ENCODE measurements around the gene HENMT1. TPM values are rescaled to one million over a fixed set of nuclear protein-coding genes. Genes with fewer than 3 reads are reported as not detected.

Gene HENMT1
- polyA plus RNA-seq, 1 of the 3 experiments (the other 2 are of a cell fraction) = 0.03 TPM

DNA sequence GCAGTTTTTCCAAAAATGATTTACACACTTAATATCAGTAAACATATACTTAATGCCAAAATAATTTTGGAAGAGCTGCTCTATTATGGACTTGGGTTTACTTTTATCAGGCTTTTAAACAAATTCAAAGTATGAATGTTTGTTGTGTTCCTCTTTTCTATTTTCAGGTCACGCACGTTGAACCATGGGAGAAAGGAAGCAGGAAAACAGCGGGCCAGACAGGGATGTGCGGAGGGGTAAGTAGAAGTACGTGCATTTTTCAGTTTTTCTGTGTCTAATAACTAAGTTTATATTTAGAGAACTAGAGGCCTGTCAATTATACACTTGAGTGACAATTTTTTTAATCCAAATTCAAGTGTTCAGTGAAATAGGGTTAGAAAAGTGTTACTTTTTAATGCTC, 34.6 kb upstream of the HENMT1 start:
- H3K4me1 ChIP-seq (ENCODE audit: control insufficient read depth in 1 of 2, insufficient read depth in 2 of 2, low read depth in 1 of 2, low read length in 1 of 2) = peaks cover 11 to 16% of the 10 kb centered on the region in 2 experiments; a peak in 3 of 4 replicates
- TF ChIP-seq NRF1 (IDR thresholded peaks at IDR 0.05; ENCODE audit: low read depth, low read length) (no peak), RCOR1 (IDR thresholded peaks at IDR 0.05; ENCODE audit: low read length) (no peak), CHD2 (IDR thresholded peaks at IDR 0.05; ENCODE audit: low read length, partially characterized antibody) (no peak), MXI1 (IDR thresholded peaks at IDR 0.05; ENCODE audit: low read depth, low read length) (no peak), FOSL2 (IDR thresholded peaks at IDR 0.05; ENCODE audit: borderline replicate concordance, low read depth) (no peak), RFX5 (IDR thresholded peaks at IDR 0.05; ENCODE audit: low read length) (no peak), TEAD4 (IDR thresholded peaks at IDR 0.05; ENCODE audit: borderline replicate concordance, insufficient read depth) (no peak), JUND (IDR thresholded peaks at IDR 0.05) (no peak), MEF2A (IDR thresholded peaks at IDR 0.05; ENCODE audit: borderline replicate concordance, low read depth) (no peak), GABPA (IDR thresholded peaks at IDR 0.05; ENCODE audit: low read depth) (no peak), FOXM1 (IDR thresholded peaks at IDR 0.05; ENCODE audit: low read depth) (no peak), EP300 (IDR thresholded peaks at IDR 0.05; ENCODE audit: borderline replicate concordance in 1 of 2, low read depth in 1 of 2, low read length in 1 of 2) (no peak), ELF1 (IDR thresholded peaks at IDR 0.05) (no peak), SMC3 (IDR thresholded peaks at IDR 0.05; ENCODE audit: low read depth, low read length) (no peak), EZH2phosphoT487 (IDR thresholded peaks at IDR 0.05; ENCODE audit: borderline replicate concordance, low read depth) (no peak)
- TF ChIP-seq, protein P1, sequence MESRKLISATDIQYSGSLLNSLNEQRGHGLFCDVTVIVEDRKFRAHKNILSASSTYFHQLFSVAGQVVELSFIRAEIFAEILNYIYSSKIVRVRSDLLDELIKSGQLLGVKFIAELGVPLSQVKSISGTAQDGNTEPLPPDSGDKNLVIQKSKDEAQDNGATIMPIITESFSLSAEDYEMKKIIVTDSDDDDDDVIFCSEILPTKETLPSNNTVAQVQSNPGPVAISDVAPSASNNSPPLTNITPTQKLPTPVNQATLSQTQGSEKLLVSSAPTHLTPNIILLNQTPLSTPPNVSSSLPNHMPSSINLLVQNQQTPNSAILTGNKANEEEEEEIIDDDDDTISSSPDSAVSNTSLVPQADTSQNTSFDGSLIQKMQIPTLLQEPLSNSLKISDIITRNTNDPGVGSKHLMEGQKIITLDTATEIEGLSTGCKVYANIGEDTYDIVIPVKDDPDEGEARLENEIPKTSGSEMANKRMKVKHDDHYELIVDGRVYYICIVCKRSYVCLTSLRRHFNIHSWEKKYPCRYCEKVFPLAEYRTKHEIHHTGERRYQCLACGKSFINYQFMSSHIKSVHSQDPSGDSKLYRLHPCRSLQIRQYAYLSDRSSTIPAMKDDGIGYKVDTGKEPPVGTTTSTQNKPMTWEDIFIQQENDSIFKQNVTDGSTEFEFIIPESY (IDR thresholded peaks at IDR 0.05; ENCODE audit: borderline replicate concordance, low read depth) = no peak
- TF ChIP-seq, protein P2, sequence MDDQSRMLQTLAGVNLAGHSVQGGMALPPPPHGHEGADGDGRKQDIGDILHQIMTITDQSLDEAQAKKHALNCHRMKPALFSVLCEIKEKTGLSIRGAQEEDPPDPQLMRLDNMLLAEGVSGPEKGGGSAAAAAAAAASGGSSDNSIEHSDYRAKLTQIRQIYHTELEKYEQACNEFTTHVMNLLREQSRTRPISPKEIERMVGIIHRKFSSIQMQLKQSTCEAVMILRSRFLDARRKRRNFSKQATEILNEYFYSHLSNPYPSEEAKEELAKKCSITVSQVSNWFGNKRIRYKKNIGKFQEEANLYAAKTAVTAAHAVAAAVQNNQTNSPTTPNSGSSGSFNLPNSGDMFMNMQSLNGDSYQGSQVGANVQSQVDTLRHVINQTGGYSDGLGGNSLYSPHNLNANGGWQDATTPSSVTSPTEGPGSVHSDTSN (IDR thresholded peaks at IDR 0.05) = no peak
- TF ChIP-seq, protein P3, sequence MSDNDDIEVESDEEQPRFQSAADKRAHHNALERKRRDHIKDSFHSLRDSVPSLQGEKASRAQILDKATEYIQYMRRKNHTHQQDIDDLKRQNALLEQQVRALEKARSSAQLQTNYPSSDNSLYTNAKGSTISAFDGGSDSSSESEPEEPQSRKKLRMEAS (IDR thresholded peaks at IDR 0.05; ENCODE audit: low read depth) = no peak
- TF ChIP-seq, protein P4, sequence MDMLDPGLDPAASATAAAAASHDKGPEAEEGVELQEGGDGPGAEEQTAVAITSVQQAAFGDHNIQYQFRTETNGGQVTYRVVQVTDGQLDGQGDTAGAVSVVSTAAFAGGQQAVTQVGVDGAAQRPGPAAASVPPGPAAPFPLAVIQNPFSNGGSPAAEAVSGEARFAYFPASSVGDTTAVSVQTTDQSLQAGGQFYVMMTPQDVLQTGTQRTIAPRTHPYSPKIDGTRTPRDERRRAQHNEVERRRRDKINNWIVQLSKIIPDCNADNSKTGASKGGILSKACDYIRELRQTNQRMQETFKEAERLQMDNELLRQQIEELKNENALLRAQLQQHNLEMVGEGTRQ (IDR thresholded peaks at IDR 0.05; ENCODE audit: borderline replicate concordance, low read depth, low read length) = no peak
- TF ChIP-seq, protein P5, sequence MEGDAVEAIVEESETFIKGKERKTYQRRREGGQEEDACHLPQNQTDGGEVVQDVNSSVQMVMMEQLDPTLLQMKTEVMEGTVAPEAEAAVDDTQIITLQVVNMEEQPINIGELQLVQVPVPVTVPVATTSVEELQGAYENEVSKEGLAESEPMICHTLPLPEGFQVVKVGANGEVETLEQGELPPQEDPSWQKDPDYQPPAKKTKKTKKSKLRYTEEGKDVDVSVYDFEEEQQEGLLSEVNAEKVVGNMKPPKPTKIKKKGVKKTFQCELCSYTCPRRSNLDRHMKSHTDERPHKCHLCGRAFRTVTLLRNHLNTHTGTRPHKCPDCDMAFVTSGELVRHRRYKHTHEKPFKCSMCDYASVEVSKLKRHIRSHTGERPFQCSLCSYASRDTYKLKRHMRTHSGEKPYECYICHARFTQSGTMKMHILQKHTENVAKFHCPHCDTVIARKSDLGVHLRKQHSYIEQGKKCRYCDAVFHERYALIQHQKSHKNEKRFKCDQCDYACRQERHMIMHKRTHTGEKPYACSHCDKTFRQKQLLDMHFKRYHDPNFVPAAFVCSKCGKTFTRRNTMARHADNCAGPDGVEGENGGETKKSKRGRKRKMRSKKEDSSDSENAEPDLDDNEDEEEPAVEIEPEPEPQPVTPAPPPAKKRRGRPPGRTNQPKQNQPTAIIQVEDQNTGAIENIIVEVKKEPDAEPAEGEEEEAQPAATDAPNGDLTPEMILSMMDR (IDR thresholded peaks at IDR 0.05) = no peak
- peak overlapping the region; percentile 85; the same call in 1 of the 2 replicates for H3K4me2 ChIP-seq
- 95% methylated on average over 5 of the region's 5 CpGs for WGBS (ENCODE audit: low lambda C conversion rate)
- peaks cover 70% of the 10 kb centered on the region for H3K79me2 ChIP-seq (ENCODE audit: insufficient read depth)
- H3K27ac ChIP-seq (ENCODE audit: low read depth in 2 of 2, low read length in 1 of 2) = no peak overlapping the region
- ChIA-PET CTCF (interaction anchor here (0.6 kb wide), 1 partner anchor 113 kb away, joined by 3 read pairs; no protein-coding TSS in a partner anchor), POLR2A (no interaction called here)
- peaks cover 11% of the 10 kb centered on the region for H3F3A ChIP-seq (replicated peaks; ENCODE audit: insufficient read depth)
- no peak overlapping the region for H3K4me3 ChIP-seq (ENCODE audit: low read depth in 2 of 2, low read length in 1 of 2)
- no peaks in the 10 kb centered on the region for H3K9me2 ChIP-seq
- H3K9ac ChIP-seq = no peak overlapping the region
- H2AFZ ChIP-seq (ENCODE audit: low read depth) = no peak overlapping the region
- peaks cover 33% of the 10 kb centered on the region for H4K20me1 ChIP-seq (ENCODE audit: insufficient read depth)
- no peaks in the 10 kb centered on the region for H3K9me3 ChIP-seq
- H3K36me3 ChIP-seq (replicated peaks in 1 of 2; ENCODE audit: control insufficient read depth in 1 of 2, insufficient read depth in 2 of 2, low read length in 1 of 2) = peaks cover 58 to 59% of the 10 kb centered on the region in 2 experiments
- no peaks in the 10 kb centered on the region for H3K27me3 ChIP-seq (ENCODE audit: insufficient read depth)
- no peak for DNase-seq
